VCaP (cell line): Measurements from ENCODE around the gene RTN4.

Experiments
- H3K27ac ChIP-seq: fragments of 450-650 bp; 2 replicates; pipeline ENCODE4 v1.5.1; 2017
- CTCF ChIP-seq: fragments of 450-650 bp; conservative IDR thresholded peaks from 2 replicates; pipeline ENCODE4 v1.5.1; 2017; ENCODE audit warnings: mild to moderate bottlenecking, moderate library complexity

RTN4 gene

GRCh38 chr2:55052129-55053061 lies 2.1 kb upstream of the RTN4 start:
- no peak overlapping the region for H3K27ac ChIP-seq
- TF ChIP-seq CTCF: no peak

- peak overlapping the region; percentile 97 for H3K27ac ChIP-seq
- no peak for TF ChIP-seq CTCF
These were observed 995 bp upstream of the RTN4 start for GRCh38 chr2:55051026-55051866.

GRCh38 chr2:55049821-55050099 lies 491 bp downstream of the RTN4 start:
- TF ChIP-seq CTCF: no peak
- H3K27ac ChIP-seq: peak overlapping the region; percentile 97

GRCh38 chr2:55049043-55049820 lies 1.0 kb downstream of the RTN4 start:
- peak overlapping the region; percentile 97 for H3K27ac ChIP-seq
- TF ChIP-seq CTCF: peak; percentile 88

GRCh38 chr2:55048508-55049042 lies 1.7 kb downstream of the RTN4 start:
- TF ChIP-seq CTCF: no peak
- H3K27ac ChIP-seq: peak overlapping the region; percentile 97

GRCh38 chr2:55047677-55048299 lies 2.5 kb downstream of the RTN4 start:
- TF ChIP-seq CTCF: no peak
- H3K27ac ChIP-seq: peak overlapping the region; percentile 97
